ENCODE data around the gene HARS1.
"Not testable (repeated sequence)": the region's sequence is repeated elsewhere in the genome, so short reads cannot be mapped to it uniquely, and the experiment has no call there.

HARS1 gene

DNA sequence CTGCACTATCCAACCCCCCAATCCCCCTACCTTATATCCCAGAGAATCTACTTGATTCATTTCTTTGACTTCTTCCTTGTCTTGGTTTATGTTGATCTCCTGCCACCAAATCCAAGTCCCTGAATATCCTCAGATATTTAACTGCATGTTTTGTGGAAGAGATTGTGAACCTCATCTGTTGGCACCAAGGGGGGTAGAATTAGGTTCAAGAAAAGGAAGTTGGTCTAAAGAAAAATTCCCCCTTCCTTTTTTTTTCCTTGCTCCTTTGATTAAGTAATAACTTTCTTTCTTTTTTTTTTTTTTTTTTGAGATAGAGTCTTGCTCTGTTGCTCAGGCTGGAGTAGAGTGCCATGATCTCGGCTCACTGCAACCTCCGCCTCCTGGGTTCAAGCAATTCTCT lies 57.7 kb downstream of the HARS1 start:
- DNase-seq, result no peak

DNA sequence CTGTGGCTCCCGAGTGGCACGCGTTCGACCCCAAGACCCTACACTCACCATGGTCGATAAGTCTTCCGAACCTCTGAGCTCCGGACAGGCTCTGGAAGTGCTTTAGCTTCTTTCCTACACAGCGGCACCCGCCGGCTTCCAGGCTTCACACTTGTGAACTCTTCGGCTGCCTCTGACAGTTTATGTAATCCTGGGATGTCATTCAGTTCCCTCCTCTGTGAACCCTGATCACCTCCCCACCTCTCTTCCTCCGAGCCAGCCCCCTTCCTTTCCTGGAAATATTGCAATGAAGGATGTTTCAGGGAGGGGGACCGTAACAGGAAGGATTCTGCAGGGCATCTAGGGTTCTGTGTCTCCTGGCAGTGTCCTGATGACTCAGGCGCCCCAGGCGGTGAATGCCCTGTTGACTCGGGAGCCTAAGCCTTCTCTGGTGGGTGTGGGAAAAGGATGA lies 58.1 kb downstream of the HARS1 start, which contains the start of gene CD14:
TSS of gene CD14 (minus strand) at position 155 of the 451 bp plus-strand sequence. CDS start at position 51, 104 bp downstream.
- DNase-seq, result peak in 14 of 51 donors; percentile 15 to 59 (median 32)

DNA sequence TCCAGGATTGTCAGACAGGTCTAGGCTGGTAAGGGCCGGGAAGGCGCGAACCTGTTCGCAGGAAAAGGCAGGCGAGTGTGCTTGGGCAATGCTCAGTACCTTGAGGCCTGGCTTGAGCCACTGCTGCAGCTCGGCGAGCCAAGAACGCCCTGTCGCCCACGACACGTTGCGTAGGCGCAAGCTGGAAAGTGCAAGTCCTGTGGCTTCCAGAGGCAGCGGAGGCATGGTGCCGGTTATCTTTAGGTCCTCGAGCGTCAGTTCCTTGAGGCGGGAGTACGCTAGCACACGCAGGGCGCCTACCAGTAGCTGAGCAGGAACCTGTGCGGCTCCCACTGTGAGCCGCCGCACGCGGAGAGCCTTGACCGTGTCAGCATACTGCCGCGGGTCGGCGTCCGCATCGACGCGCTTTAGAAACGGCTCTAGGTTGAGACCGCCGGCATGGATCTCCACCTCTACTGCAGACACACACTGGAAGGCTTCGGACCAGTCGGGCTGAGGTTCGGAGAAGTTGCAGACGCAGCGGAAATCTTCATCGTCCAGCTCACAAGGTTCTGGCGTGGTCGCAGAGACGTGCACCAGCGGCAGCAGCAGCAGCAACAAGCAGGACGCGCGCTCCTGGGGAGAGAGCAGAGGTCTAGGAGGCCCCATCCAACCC lies 58.7 kb downstream of the HARS1 start:
- DNase-seq, result peak in 25 of 51 donors; percentile 8 to 69 (median 40)

DNA sequence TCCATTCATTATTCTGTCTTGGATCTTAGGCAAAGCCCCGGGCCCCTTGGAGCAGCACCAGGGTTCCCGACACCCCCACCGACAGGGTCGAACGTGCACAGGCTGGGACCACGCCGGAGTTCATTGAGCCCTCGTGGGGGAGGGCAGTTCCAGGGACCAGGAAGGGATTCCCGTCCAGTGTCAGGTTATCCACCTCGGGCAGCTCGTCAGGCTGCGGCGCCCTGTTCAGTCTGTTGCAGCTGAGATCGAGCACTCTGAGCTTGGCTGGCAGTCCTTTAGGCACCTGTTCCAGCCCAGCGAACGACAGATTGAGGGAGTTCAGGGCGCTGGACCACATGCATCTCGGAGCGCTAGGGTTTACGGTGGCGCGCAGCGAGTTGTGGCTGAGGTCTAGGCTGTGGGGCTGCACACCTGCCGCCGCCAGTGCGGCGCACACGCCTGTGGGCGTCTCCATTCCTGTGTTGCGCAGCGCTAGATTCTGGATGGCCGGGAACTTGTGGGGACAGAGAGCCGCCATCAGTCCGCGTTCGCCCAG lies 59.3 kb downstream of the HARS1 start:
- peak in 1 of 51 donors; percentile 44 for DNase-seq

DNA sequence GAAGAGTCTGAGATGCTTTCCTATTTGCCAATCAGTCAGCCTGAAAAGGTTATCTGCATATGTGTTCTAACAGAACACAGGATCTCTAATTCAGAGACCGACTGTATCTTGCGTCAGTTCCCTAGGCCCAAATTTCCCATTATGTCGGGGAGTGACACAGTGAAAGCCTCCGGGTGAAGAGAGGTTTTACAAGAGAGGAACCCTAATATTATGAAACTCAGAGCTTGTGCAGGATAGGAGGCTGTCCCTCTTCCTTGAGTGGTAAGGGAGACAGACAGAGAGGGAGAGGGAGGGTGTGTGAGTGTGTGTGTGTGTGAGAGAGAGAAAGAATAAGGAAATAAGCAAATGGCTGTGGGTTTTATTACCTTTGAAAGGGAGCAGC lies 60.1 kb downstream of the HARS1 start:
- peak in 1 of 51 donors; percentile 2 for DNase-seq

DNA sequence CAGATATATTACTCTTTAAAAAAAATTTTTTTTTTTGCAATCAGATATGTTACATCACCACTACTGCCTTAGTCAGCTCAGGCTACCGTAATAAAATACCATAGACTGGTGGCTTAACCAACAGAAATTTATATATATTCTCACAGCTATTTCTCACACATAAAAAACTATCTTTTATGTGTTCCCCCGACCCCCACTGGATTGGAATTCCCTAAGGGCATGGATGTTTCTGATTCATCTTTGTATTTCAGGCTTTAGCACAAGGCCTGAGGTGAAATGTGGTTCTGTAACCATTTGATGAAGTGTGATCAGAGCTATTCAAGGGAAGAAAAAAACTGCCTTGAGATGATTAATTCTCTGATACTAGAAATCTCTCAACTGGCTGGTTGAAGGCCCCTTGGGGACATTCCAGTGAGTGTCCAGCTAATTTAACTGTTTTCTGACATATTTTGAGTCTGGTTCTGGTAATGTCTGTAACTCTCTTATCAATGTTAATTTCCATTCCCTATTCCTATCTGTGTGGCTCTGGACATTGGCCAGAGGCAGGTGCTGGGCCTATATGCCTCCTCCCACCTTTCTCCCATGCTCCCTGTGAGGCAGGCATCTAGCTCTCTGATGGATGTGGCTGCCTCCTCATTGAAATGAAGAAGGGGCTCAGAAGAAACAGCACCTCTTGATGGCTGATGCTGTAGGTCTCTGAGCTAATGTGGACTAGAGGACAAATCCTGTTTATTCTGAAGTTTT lies 60.7 kb downstream of the HARS1 start:
- DNase-seq, result no peak

DNA sequence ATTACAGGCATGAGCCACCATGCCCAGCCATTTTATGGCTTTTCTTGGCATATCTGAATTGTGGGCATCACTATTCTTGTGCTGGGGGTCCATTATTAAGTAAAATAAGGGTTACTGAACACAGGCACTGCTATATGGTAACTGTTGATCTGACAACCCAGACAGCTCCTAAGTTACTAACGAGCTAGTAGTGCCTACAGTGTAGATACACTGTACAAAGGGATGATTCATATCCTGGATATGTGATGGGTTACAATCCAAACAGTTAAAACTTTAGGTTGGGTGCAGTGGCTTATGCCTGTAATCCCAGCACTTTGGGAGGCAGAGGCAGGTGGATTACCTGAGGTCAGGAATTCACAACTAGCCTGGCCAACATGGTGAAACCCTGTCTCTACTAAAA lies 62.5 kb downstream of the HARS1 start:
- DNase-seq, result no peak

DNA sequence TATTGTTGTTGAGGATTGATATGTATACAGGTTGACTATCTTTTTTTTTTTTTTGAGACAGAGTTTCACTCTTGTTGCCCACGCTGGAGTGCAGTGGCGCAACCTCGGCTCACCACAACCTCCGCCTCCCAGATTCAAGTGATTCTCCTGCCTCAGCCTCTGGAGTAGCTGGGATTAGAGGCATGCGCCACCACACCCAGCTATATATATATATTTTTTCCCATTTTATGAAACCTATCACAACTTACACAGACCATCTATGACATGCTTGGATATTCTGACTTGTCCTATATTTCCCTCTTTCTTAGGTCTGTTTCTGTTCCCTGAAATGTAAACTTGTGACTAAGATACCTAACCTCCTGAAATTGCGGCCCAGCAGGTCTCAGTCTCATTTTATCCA lies 63.2 kb downstream of the HARS1 start:
- no peak for DNase-seq

DNA sequence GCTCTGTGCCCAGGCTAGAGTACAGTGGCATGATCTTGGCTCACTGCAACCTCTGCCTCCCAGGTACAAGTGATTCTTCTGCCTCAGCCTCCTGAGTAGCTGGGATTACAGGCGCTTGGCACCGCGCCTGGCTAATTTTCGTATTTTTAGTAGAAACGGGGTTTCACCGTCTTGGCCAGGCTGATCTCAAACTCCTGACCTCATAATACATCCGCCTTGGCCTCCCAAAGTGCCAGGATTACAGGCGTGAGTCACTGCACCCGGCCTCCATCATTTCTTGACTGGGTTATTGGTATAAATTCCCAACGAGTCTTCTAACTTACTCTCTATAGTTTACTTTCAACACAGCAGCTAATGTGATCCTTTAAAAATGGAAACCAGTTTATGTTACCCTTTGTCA lies 66.3 kb downstream of the HARS1 start:
- DNase-seq, result not testable (repeated sequence)

Data from hypothalamus (tissue), 51 donors.